H4 (cell line): ENCODE data around the gene HOXB7. TPM values are rescaled to one million over a fixed set of nuclear protein-coding genes. Genes with fewer than 3 reads are reported as not detected.

Experiments used
- DNase-seq: peaks from one replicate; pipeline ENCODE4 v3.0.0-alpha.2; 2015; ENCODE audit warnings: low spot score
- total RNA-seq: library from RNA; depleted of rRNA; stranded (reverse); fragments of >200 nt; shearing (Covaris generic); gene quantifications from 2 replicates; pipeline ENCODE4 v1.2.3, GENCODE V29; 2014

HOXB7 gene
- total RNA-seq, 1 experiment from 2014 or later: 21.2 TPM

GRCh38 chr17:48594538-48595277 lies 16.1 kb downstream of the HOXB7 start:
- no peak for DNase-seq

- peak; percentile 65 for DNase-seq
Measured at GRCh38 chr17:48593840-48594537, 16.8 kb downstream of the HOXB7 start.

GRCh38 chr17:48593126-48593829 lies 17.5 kb downstream of the HOXB7 start, which contains the start of gene HOXB5:
Gene HOXB5, minus strand, starts transcription at chr17:48593779. Its CDS starts 97 bp downstream, at chr17:48593682.
- DNase-seq: no peak

GRCh38 chr17:48592577-48592976 lies 18.2 kb downstream of the HOXB7 start:
- DNase-seq: no peak

GRCh38 chr17:48592057-48592514 lies 18.7 kb downstream of the HOXB7 start:
- no peak for DNase-seq

GRCh38 chr17:48591255-48592056 lies 19.4 kb downstream of the HOXB7 start:
- DNase-seq: no peak

- no peak for DNase-seq
Measured at GRCh38 chr17:48590607-48591161, 20.1 kb downstream of the HOXB7 start.

- no peak for DNase-seq
Measured at GRCh38 chr17:48589831-48590606, 20.8 kb downstream of the HOXB7 start, which contains the start of gene HOXB3. Gene HOXB3, minus strand, starts transcription at chr17:48590241. Its CDS starts 37,767 bp downstream, at chr17:48552474.

GRCh38 chr17:48589060-48589830 lies 21.6 kb downstream of the HOXB7 start:
- DNase-seq: no peak

GRCh38 chr17:48588528-48588927 lies 22.3 kb downstream of the HOXB7 start:
- no peak for DNase-seq

GRCh38 chr17:48588074-48588415 lies 22.8 kb downstream of the HOXB7 start:
- DNase-seq: no peak

GRCh38 chr17:48587276-48588073 lies 23.3 kb downstream of the HOXB7 start:
- peak; percentile 83 for DNase-seq

GRCh38 chr17:48586355-48587258 lies 24.2 kb downstream of the HOXB7 start:
- no peak for DNase-seq

GRCh38 chr17:48584223-48584741 lies 26.5 kb downstream of the HOXB7 start:
- no peak for DNase-seq

GRCh38 chr17:48583708-48584222 lies 27.1 kb downstream of the HOXB7 start:
- no peak for DNase-seq

GRCh38 chr17:48582750-48583069 lies 28.1 kb downstream of the HOXB7 start:
- DNase-seq: no peak

GRCh38 chr17:48579760-48580554 lies 30.9 kb downstream of the HOXB7 start:
- no peak for DNase-seq
